HCT116 (cell line): ENCODE data around the gene MN1. TPM values are rescaled to one million over a fixed set of nuclear protein-coding genes. Genes with fewer than 3 reads are reported as not detected.

Source experiments
- ATAC-seq: fragments of 200-7000 bp; cut with Tn5 transposase; 2 replicates; pipeline ENCODE4 v1.9.1; 2020; ENCODE audit warnings: mild to moderate bottlenecking, moderate library complexity
- BruUV-seq: library from RNA; stranded (reverse); fragments of 400-500 nt; replicated peaks from 2 replicates; lab custom pipeline; 2021; lab: Mats Ljungman, UMichigan
- CTCF ChIA-PET: fragments of 300-600 bp; sonication (Branson Sonifier 250); formaldehyde crosslinking; loops from one replicate; lab custom pipeline; 2021; ENCODE audit warnings: antibody characterized with exemption; lab: Charles Lee
- POLR2A ChIA-PET: fragments of 300-600, 350-600 bp; sonication (Branson Sonifier 250); formaldehyde crosslinking; loops from one replicate; lab custom pipeline; 2021; ENCODE audit warnings: antibody characterized with exemption; lab: Charles Lee
- RAD21 ChIA-PET, 2 experiments: fragments of 300-600 bp; sonication (Branson Sonifier 250); formaldehyde crosslinking; loops; one replicate each; lab custom pipeline; 2023; ENCODE audit warnings: low total read pairs in 2 of 2; ENCODE audit not compliant: uncharacterized antibody in 2 of 2, unreplicated experiment in 2 of 2, low non-redundant PET in 1 of 2; lab: Charles Lee
- DNase-seq: peaks from one replicate; pipeline ENCODE4 v3.0.0-alpha.2; 2010; ENCODE audit warnings: low read depth, low spot score
- H2AFZ ChIP-seq: fragments of 200-600 bp; shearing (Covaris generic), sonication (generic); 2 replicates; pipeline ENCODE4 v1.6.1; 2017; ENCODE audit warnings: low read depth, mixed run types, mixed read lengths, antibody characterized with exemption, low read length; ENCODE audit not compliant: poor library complexity, severe bottlenecking
- H3K27ac ChIP-seq: 2 replicates; pipeline ENCODE4 v1.5.1; 2012; ENCODE audit warnings: low read depth, low read length
- H3K27me3 ChIP-seq: fragments of 200-600 bp; sonication (generic); 2 replicates; pipeline ENCODE4 v1.6.1; 2016; ENCODE audit warnings: mixed run types, low read length, mixed read lengths; ENCODE audit not compliant: insufficient read depth
- H3K36me3 ChIP-seq, 2 experiments: fragments of 200-500 bp in 1 of 2; fragments of 200-600 bp in 1 of 2; sonication (Bioruptor generic) in 1 of 2; sonication (generic) in 1 of 2; 2 replicates each; pipeline versions ENCODE4 v1.5.1 to v1.6.1; 2014 to 2016; ENCODE audit warnings: low read length in 2 of 2, inconsistent platforms in 1 of 2, mixed read lengths in 1 of 2, mixed run types in 1 of 2; ENCODE audit not compliant: insufficient read depth in 2 of 2, control insufficient read depth in 1 of 2
- H3K4me1 ChIP-seq, 2 experiments: fragments of 200-600 bp in 1 of 2; sonication (generic) in 1 of 2; 2 replicates each; pipeline versions ENCODE4 v1.5.1 to v1.6.1; 2012 to 2017; ENCODE audit warnings: low read length in 2 of 2, inconsistent platforms in 1 of 2, mild to moderate bottlenecking in 1 of 2, mixed read lengths in 1 of 2, mixed run types in 1 of 2, moderate library complexity in 1 of 2; ENCODE audit not compliant: insufficient read depth in 2 of 2, control insufficient read depth in 1 of 2
- H3K4me2 ChIP-seq: fragments of 200-600 bp; sonication (generic); 2 replicates; pipeline ENCODE4 v1.6.1; 2017; ENCODE audit warnings: mixed run types, low read length, mixed read lengths
- H3K4me3 ChIP-seq, 2 experiments: fragments of 200-600 bp in 1 of 2; sonication (generic) in 1 of 2; replicated peaks in 1 of 2; 2 replicates each; pipeline ENCODE4 v1.5.1; 2011 to 2016; ENCODE audit warnings: low read length in 2 of 2, control low read depth in 1 of 2, low read depth in 1 of 2, mild to moderate bottlenecking in 1 of 2, mixed read lengths in 1 of 2, mixed run types in 1 of 2
- H3K79me2 ChIP-seq: fragments of 200-600 bp; sonication (generic); 2 replicates; pipeline ENCODE4 v1.6.1; 2017; ENCODE audit warnings: mild to moderate bottlenecking, mixed run types, low read length, moderate library complexity, mixed read lengths; ENCODE audit not compliant: insufficient read depth
- H3K9ac ChIP-seq: fragments of 200-600 bp; sonication (generic); 2 replicates; pipeline ENCODE4 v1.6.1; 2016; ENCODE audit warnings: low read length, mixed read lengths
- H3K9me2 ChIP-seq: fragments of 200-600 bp; sonication (generic), shearing (Covaris generic); 2 replicates; pipeline ENCODE4 v1.6.1; 2017; ENCODE audit warnings: mixed run types, mild to moderate bottlenecking, moderate library complexity; ENCODE audit not compliant: insufficient read depth
- H3K9me3 ChIP-seq, 2 experiments: fragments of 200-500 bp in 1 of 2; fragments of 200-600 bp in 1 of 2; sonication (Bioruptor generic) in 1 of 2; sonication (generic) in 1 of 2; 2 replicates each; pipeline ENCODE4 v1.6.1; 2014 to 2017; ENCODE audit warnings: low read length in 2 of 2, mixed read lengths in 2 of 2, inconsistent platforms in 1 of 2, low read depth in 1 of 2, mild to moderate bottlenecking in 1 of 2, mixed run types in 1 of 2, moderate library complexity in 1 of 2; ENCODE audit not compliant: control insufficient read depth in 1 of 2, insufficient read depth in 1 of 2
- H4K20me1 ChIP-seq: fragments of 200-600 bp; sonication (generic), shearing (Covaris generic); 2 replicates; pipeline ENCODE4 v1.6.1; 2017; ENCODE audit warnings: mixed run types, mild to moderate bottlenecking, moderate library complexity; ENCODE audit not compliant: insufficient read depth
- CTCF ChIP-seq, 3 experiments: fragments of 200-600 bp in 1 of 3; sonication (generic) in 1 of 3; IDR thresholded peaks in 2 of 3; conservative IDR thresholded peaks in 1 of 3; 2 replicates each; pipeline ENCODE4 v1.5.1; 2012 to 2017; ENCODE audit warnings: low read depth in 2 of 3, low read length in 2 of 3, antibody characterized with exemption in 1 of 3, borderline replicate concordance in 1 of 3, control low read depth in 1 of 3, mild to moderate bottlenecking in 1 of 3, mixed read lengths in 1 of 3, mixed run types in 1 of 3, moderate library complexity in 1 of 3; ENCODE audit not compliant: insufficient read depth in 1 of 3
- POLR2AphosphoS5 ChIP-seq: IDR thresholded peaks from 2 replicates; pipeline ENCODE4 v1.6.1; 2011; ENCODE audit warnings: mild to moderate bottlenecking, low read depth, low read length, moderate library complexity
- intact Hi-C: fragments of 100-400 bp; cut with micrococcal nuclease; formaldehyde crosslinking; loops from 2 replicates; pipeline ENCODE4 v1.10.0; 2022
- total RNA-seq: library from RNA; stranded (reverse); gene quantifications from one replicate; pipeline ENCODE4 v1.2.1, GENCODE V29; 2021; ENCODE audit not compliant: unreplicated experiment

The MN1 gene
- total RNA-seq, 1 experiment from 2014 or later = 2.9 TPM

DNA sequence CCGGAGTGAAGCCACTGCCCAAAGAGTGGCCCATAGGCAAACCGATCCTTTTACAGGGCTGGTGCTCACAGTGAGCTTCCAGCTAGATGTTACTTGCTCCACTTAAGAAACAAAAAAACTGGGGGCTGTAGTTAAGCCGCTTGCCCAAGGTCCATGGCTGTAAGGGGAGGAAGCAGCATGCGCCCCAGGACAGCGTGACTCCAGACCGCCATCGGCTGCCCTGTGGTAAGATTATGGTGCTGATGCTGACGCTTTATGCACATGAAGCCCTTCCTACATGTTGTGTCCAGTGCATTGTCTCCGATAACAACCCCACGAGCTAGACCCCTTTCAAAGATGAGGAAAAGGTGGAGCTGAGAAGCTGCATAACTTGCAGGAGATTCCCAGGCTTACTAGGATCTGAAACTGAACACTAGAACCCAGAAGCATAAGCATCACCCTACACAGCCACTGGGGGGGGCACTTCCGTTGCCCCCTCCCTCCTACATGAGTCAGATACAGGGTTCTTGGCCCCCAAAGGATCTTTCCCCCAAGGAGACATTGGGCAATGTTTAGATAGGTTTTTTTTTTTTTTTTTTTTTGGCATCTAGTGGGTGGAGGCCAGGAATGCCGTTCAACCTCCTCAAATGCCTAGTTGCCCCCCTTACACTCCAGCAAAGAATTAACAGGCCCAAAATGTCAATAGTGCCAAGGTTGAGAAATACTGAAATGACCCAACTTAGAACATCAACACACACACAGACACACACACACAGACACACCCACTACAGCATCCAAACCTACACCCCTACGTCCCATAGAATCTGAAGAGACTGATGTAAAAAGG, 53.9 kb downstream of the MN1 start:
- RAD21 ChIA-PET = no interaction called here
- CTCF ChIA-PET = no interaction called here

More for the DNA sequence above, 53.9 kb downstream of the MN1 start:
- Histone ChIP-seq H3K4me2 (no peak overlapping the region), H3K27me3 (peaks cover 5% of the 10 kb centered on the region; the same call in 1 of the 2 replicates), H3K9ac (no peak overlapping the region), H3K79me2 (no peaks in the 10 kb centered on the region), H3K9me2 (no peaks in the 10 kb centered on the region), H3K4me3 (no peak overlapping the region), H3K4me1 (peaks cover 0 to 2% of the 10 kb centered on the region in 2 experiments; a peak in 2 of 4 replicates), H2AFZ (no peak overlapping the region), H3K27ac (no peak overlapping the region), H4K20me1 (no peaks in the 10 kb centered on the region), H3K9me3 (no peaks in the 10 kb centered on the region), H3K36me3 (no peaks in the 10 kb centered on the region; a peak in 1 of 4 replicates)
- ATAC-seq (peak; percentile 50; the same call in 1 of the 2 replicates), DNase-seq (no peak)
- intact Hi-C loops = no loop called here
- POLR2A ChIA-PET = interaction anchor here (0.6 kb wide), 1 partner anchor 77 kb away, joined by 3 read pairs; no protein-coding TSS in a partner anchor
- TF ChIP-seq POLR2AphosphoS5 (no peak), CTCF (IDR thresholded peaks at IDR 0.05 in 2 of 3, conservative IDR thresholded peaks at IDR 0.05 in 1 of 3; ENCODE audit: borderline replicate concordance in 1 of 3, insufficient read depth in 1 of 3, low read depth in 2 of 3, low read length in 2 of 3) (peak; percentile 3 to 59 (median 56); a peak in 4 of 6 replicates)
- no TSS peak for BruUV-seq
